BJ (cell line): ENCODE results near the gene CIROP. TPM values are rescaled to one million over a fixed set of nuclear protein-coding genes. Genes with fewer than 3 reads are reported as not detected.
"Not testable (repeated sequence)": the region's sequence is repeated elsewhere in the genome, so short reads cannot be mapped to it uniquely, and the experiment has no call there.

Experiments
- CTCF ChIA-PET: fragments of 350-600 bp; formaldehyde crosslinking; extraction: SDS; loops from one replicate; lab custom pipeline; 2021; ENCODE audit warnings: antibody characterized with exemption, inconsistent platforms; lab: Yijun Ruan, JAX
- POLR2A ChIA-PET: fragments of 300-600 bp; sonication (Branson Sonifier 250); formaldehyde crosslinking; extraction: SDS; loops from one replicate; lab custom pipeline; 2021; ENCODE audit warnings: antibody characterized with exemption; lab: Charles Lee
- DNase-seq: peaks from one replicate; pipeline ENCODE4 v3.0.0-alpha.2; 2011; ENCODE audit warnings: low read depth
- H3K27me3 ChIP-seq: 2 replicates; pipeline ENCODE4 v1.6.0; 2011; ENCODE audit warnings: low read length; ENCODE audit not compliant: control insufficient read depth, insufficient read depth
- H3K36me3 ChIP-seq: 2 replicates; pipeline ENCODE4 v1.5.1; 2011; ENCODE audit warnings: low read length; ENCODE audit not compliant: control insufficient read depth, insufficient read depth
- H3K4me3 ChIP-seq: 2 replicates; pipeline ENCODE4 v1.5.1; 2011; ENCODE audit warnings: low read depth, mild to moderate bottlenecking, control low read depth, low read length
- CTCF ChIP-seq: IDR thresholded peaks from 2 replicates; pipeline ENCODE4 v1.5.1; 2011; ENCODE audit warnings: low read depth, mild to moderate bottlenecking, control low read depth, inconsistent platforms, low read length, moderate library complexity; ENCODE audit not compliant: insufficient read depth
- polyA plus RNA-seq: library from polyadenylated mRNA; depleted of rRNA; stranded (reverse); fragments of >200 nt; gene quantifications from 2 replicates; pipeline ENCODE4 v1.2.3, GENCODE V29; 2011

The CIROP gene
- polyA plus RNA-seq, 1 experiment, result 0.07 TPM

GRCh38 chr14:23113431-23114119 is 8.8 kb upstream of the CIROP start:
- TF ChIP-seq CTCF, result no peak
- ChIA-PET POLR2A (no interaction called here), CTCF (interaction anchor here (1.1 to 24.8 kb wide), 14 partner anchors 10 to 219 kb away, joined by 3 to 815 read pairs (median 8); partner anchors contain the start of genes ACIN1, AJUBA, C14orf119 and CDH24)
- no peaks in the 10 kb centered on the region for H3K36me3 ChIP-seq
- H3K4me3 ChIP-seq, result no peak overlapping the region
- no peak for DNase-seq
- peaks cover 1% of the 10 kb centered on the region; the same call in 1 of the 2 replicates for H3K27me3 ChIP-seq

- ChIA-PET POLR2A (interaction anchor here (1.2 kb wide), 1 partner anchor 17 kb away, joined by 3 read pairs; the partner anchor contains the start of genes ACIN1 and C14orf119), CTCF (interaction anchor here (1.0 to 24.8 kb wide), 16 partner anchors 8 to 218 kb away, joined by 3 to 815 read pairs (median 6); partner anchors contain the start of genes ACIN1, AJUBA, C14orf119 and CDH24)
- H3K36me3 ChIP-seq, result no peaks in the 10 kb centered on the region
- H3K4me3 ChIP-seq, result no peak overlapping the region
- TF ChIP-seq CTCF, result no peak
- no peak for DNase-seq
- peaks cover 1% of the 10 kb centered on the region; the same call in 1 of the 2 replicates for H3K27me3 ChIP-seq
These were observed 7.8 kb upstream of the CIROP start for GRCh38 chr14:23112359-23113178.

GRCh38 chr14:23110579-23111365 is 6.0 kb upstream of the CIROP start:
- H3K4me3 ChIP-seq, result no peak overlapping the region
- ChIA-PET CTCF (interaction anchor here (0.5 to 24.8 kb wide), 15 partner anchors 10 to 168 kb away, joined by 3 to 815 read pairs (median 31); partner anchors contain the start of genes ACIN1, AJUBA, C14orf119 and CDH24), POLR2A (interaction anchor here (0.7 to 1.7 kb wide), 2 partner anchors 42 to 117 kb away, joined by 3 to 4 read pairs; no protein-coding TSS in a partner anchor)
- no peak for DNase-seq
- no peaks in the 10 kb centered on the region for H3K36me3 ChIP-seq
- H3K27me3 ChIP-seq, result peaks cover 1% of the 10 kb centered on the region; the same call in 1 of the 2 replicates
- no peak for TF ChIP-seq CTCF

- DNase-seq, result no peak
- POLR2A ChIA-PET, result interaction anchor here (1.7 kb wide), 1 partner anchor 41 kb away, joined by 4 read pairs; no protein-coding TSS in a partner anchor
These were observed 5.0 kb upstream of the CIROP start for GRCh38 chr14:23109769-23110168.

GRCh38 chr14:23108169-23108568 is 3.4 kb upstream of the CIROP start:
- ChIA-PET POLR2A (interaction anchor here (0.7 kb wide), 1 partner anchor 39 kb away, joined by 3 read pairs; no protein-coding TSS in a partner anchor), CTCF (interaction anchor here (1.0 to 24.8 kb wide), 15 partner anchors 9 to 126 kb away, joined by 4 to 815 read pairs (median 31); partner anchors contain the start of genes ACIN1, AJUBA, C14orf119 and CDH24)
- DNase-seq, H3K27me3 ChIP-seq, H3K36me3 ChIP-seq, H3K4me3 ChIP-seq: not testable (repeated sequence)

More at GRCh38 chr14:23109769-23110168, 5.0 kb upstream of the CIROP start:
- CTCF ChIA-PET, result interaction anchor here (0.6 to 24.8 kb wide), 17 partner anchors 10 to 180 kb away, joined by 3 to 815 read pairs (median 30); partner anchors contain the start of genes ACIN1, AJUBA, C14orf119 and CDH24
- Histone ChIP-seq H3K27me3 (peaks cover 1% of the 10 kb centered on the region; the same call in 1 of the 2 replicates), H3K4me3 (no peak overlapping the region), H3K36me3 (no peaks in the 10 kb centered on the region)
- no peak for TF ChIP-seq CTCF

- H3K27me3 ChIP-seq, H3K36me3 ChIP-seq, H3K4me3 ChIP-seq, DNase-seq, POLR2A ChIA-PET: not testable (repeated sequence)
- CTCF ChIA-PET, result interaction anchor here (3.1 to 6.7 kb wide), 2 partner anchors 13 to 51 kb away, joined by 19 to 79 read pairs; partner anchors contain the start of genes ACIN1, C14orf119 and CDH24
These were observed 2.8 kb upstream of the CIROP start for GRCh38 chr14:23107620-23108019.
